Activated CD4-positive, alpha-beta T cell treated with anti-CD3 and anti-CD28 coated beads for 4 hours (primary cell): ENCODE measurements around the gene CAMK2G.

ENCODE experiments used
- DNase-seq, 2 donors: peaks; one replicate each; pipeline ENCODE4 v3.0.0-alpha.2; 2020

CAMK2G gene

GRCh38 chr10:73859784-73860491, 14.4 kb downstream of the CAMK2G start:
- DNase-seq, result peak in 1 of 2 donors; percentile 8

- peak in 1 of 2 donors; percentile 14 for DNase-seq
These were observed 14.9 kb downstream of the CAMK2G start for GRCh38 chr10:73859428-73859783.

- no peak for DNase-seq
These were observed 15.5 kb downstream of the CAMK2G start for GRCh38 chr10:73858750-73859427.

GRCh38 chr10:73858013-73858708, 16.2 kb downstream of the CAMK2G start:
- no peak for DNase-seq

- peak in 1 of 2 donors; percentile 37 for DNase-seq
These were observed 16.9 kb downstream of the CAMK2G start for GRCh38 chr10:73857446-73857845.

- no peak for DNase-seq
These were observed 18.1 kb downstream of the CAMK2G start for GRCh38 chr10:73856261-73856660.

- DNase-seq, result no peak
These were observed 18.9 kb downstream of the CAMK2G start for GRCh38 chr10:73855413-73855812.

- no peak for DNase-seq
These were observed 20.0 kb downstream of the CAMK2G start for GRCh38 chr10:73854310-73854709.

- DNase-seq, result no peak
These were observed 21.2 kb downstream of the CAMK2G start for GRCh38 chr10:73853196-73853595.

GRCh38 chr10:73850863-73851461, 23.4 kb downstream of the CAMK2G start:
- no peak for DNase-seq

- DNase-seq, result no peak
These were observed 24.1 kb downstream of the CAMK2G start for GRCh38 chr10:73850211-73850610.

GRCh38 chr10:73848821-73849489, 25.4 kb downstream of the CAMK2G start:
- peak; percentile 86 to 93 for DNase-seq

- DNase-seq, result no peak
These were observed 27.3 kb downstream of the CAMK2G start for GRCh38 chr10:73847031-73847430.

GRCh38 chr10:73843261-73843660, 31.1 kb downstream of the CAMK2G start:
- DNase-seq, result no peak

GRCh38 chr10:73842349-73842748, 32.0 kb downstream of the CAMK2G start:
- no peak for DNase-seq

GRCh38 chr10:73841526-73842285, 32.6 kb downstream of the CAMK2G start:
- no peak for DNase-seq

GRCh38 chr10:73841061-73841421, 33.3 kb downstream of the CAMK2G start:
- DNase-seq, result no peak

GRCh38 chr10:73840403-73841060, 33.8 kb downstream of the CAMK2G start:
- DNase-seq, result no peak

- DNase-seq, result no peak
These were observed 34.3 kb downstream of the CAMK2G start for GRCh38 chr10:73840056-73840402.

- no peak for DNase-seq
These were observed 34.9 kb downstream of the CAMK2G start for GRCh38 chr10:73839276-73839966.

- no peak for DNase-seq
These were observed 35.5 kb downstream of the CAMK2G start for GRCh38 chr10:73838827-73839226.
